Ramos (cell line): Measurements from ENCODE around the gene TEX14.

Source experiments
- in situ Hi-C: fragments of 300-500 bp; cut with MboI; formaldehyde crosslinking; loops from one replicate; pipeline ENCODE4 v1.14.3; 2022; ENCODE audit warnings: low sequenced_read_pairs; ENCODE audit not compliant: unreplicated experiment

The TEX14 gene

DNA sequence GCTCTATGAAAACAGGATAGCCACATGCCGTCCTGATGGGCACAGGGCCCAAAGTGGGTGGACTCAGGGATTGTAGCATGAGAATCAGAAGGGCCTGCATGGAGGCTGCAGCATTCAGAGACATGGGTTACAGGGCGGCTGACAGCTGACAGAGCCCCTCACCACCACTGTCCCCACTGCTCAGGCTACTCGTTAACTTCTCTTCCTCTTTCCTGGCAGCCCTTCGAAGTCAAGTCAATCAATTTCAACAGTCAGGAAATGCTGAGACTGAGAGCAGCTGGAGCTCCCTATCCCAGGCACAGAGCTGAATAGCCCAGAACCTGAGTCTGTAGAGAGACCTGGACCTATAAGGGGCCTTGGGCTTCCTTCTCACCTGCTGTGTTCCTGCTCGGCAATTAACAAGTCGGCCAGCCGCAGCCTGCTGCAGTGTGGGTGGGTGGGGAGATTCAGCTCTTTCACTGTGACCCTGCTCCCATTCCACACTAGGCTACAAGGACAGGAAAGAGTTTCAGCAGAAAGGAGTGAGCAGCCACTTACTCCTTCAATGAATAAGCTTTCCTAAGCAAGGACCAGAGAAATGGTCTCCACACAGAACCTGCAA lies 76.9 kb downstream of the TEX14 start:
- in situ Hi-C loops, result no loop called here

GRCh38 chr17:58611331-58611730 lies 80.5 kb downstream of the TEX14 start:
- in situ Hi-C loops, result no loop called here

DNA sequence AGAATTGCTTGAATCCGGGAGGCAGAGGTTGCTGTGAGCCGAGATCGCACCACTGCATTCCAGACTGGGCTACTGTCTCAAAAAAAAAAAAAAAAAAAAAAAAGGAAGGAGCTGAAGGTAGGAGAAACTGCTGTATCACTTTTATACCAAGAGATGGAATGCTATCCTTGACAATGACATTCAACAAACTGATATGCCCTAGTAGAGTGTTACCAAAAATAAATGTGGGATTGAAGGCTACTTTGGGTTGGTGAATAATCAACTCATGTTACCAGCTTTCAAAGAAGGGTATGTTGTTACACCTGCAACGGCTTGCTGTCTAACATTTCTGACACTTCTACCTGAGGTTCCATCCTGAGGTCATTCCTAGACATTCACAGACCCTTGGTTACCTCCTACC lies 84.9 kb downstream of the TEX14 start:
- in situ Hi-C loops, result no loop called here

GRCh38 chr17:58605986-58606385 lies 85.9 kb downstream of the TEX14 start:
- in situ Hi-C loops, result no loop called here

- in situ Hi-C loops, result no loop called here
Observed at GRCh38 chr17:58605470-58605869, 86.4 kb downstream of the TEX14 start.

DNA sequence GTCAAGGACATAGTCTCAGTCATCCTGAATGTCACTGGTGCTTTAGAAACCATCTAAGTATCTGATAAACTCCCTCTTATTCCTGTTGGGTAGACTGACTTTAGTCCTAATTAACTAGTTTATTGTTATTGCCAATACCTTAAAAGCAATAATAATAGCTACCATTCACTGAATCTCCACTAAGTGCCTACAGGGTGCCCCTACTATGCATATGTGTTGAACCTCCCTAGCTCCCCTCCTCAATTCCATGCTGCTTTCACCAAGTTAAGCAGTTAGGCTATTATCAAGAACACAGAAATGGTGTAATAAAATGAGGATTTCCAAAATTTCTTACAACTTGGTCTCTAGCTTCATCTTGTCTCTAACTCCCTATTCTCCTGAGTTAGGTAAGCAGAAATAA lies 89.9 kb downstream of the TEX14 start:
- in situ Hi-C loops, result no loop called here

GRCh38 chr17:58597371-58597770 lies 94.5 kb downstream of the TEX14 start:
- in situ Hi-C loops, result loop anchor here (25.0 kb wide), 1 partner anchor 415 kb away; no protein-coding TSS in a partner anchor

DNA sequence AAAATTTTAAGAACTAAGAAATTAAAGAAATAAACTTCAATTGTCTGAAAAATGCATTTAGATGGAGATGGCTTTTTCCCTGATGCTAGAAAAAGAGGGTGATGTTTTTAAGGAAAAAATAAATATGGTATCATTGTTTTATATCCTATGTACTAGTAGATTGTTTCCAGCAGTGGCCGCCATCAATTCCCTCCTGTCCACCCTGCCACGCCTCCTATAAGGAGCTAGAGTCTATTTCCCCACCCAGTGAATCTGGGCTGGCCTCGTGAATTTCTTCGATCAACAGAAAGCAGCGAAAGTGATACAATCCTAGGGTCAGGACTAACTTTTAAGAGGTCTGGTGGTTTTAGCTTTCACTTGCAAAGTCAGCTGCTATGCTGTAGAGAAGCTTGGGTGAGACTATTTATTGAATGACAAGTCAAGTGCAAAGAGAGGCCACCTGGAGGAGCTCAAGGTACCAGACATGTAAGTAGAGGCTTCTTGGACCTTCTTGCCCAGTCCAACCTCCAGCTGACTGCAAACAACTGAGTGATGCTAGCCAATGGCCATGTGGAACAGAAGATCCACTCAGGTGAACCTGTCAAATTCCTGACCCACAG lies 96.6 kb downstream of the TEX14 start:
- in situ Hi-C loops, result loop anchor here (25.0 kb wide), 1 partner anchor 417 kb away; no protein-coding TSS in a partner anchor

- in situ Hi-C loops, result loop anchor here (25.0 kb wide), 1 partner anchor 419 kb away; no protein-coding TSS in a partner anchor
Observed at GRCh38 chr17:58593123-58593522, 98.7 kb downstream of the TEX14 start.

- in situ Hi-C loops, result loop anchor here (25.0 kb wide), 1 partner anchor 421 kb away; no protein-coding TSS in a partner anchor
Observed at GRCh38 chr17:58591455-58591854, 100.4 kb downstream of the TEX14 start.

GRCh38 chr17:58590377-58590776 lies 101.5 kb downstream of the TEX14 start:
- in situ Hi-C loops, result loop anchor here (25.0 kb wide), 1 partner anchor 422 kb away; no protein-coding TSS in a partner anchor

DNA sequence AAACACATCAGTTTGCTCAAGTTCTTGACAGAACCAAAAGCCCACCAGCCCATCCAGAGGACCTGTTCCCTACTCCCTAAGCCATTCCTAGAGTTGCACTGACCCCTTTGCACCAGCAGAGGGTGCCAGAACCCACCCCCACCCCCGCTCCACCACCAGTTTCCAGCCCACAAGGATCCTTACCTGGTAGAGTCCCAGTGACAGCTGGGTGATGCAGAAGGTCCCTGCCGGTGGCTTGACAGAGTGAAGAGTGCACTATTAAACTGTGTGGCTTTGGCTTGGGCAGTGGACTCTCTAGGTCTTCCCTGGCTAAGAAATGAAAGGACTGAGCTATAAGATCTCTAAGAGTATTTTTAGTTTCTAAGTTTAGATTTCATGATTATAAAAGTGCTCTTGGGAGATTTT lies 104.1 kb downstream of the TEX14 start:
- in situ Hi-C loops, result loop anchor here (25.0 kb wide), 1 partner anchor 425 kb away; no protein-coding TSS in a partner anchor

DNA sequence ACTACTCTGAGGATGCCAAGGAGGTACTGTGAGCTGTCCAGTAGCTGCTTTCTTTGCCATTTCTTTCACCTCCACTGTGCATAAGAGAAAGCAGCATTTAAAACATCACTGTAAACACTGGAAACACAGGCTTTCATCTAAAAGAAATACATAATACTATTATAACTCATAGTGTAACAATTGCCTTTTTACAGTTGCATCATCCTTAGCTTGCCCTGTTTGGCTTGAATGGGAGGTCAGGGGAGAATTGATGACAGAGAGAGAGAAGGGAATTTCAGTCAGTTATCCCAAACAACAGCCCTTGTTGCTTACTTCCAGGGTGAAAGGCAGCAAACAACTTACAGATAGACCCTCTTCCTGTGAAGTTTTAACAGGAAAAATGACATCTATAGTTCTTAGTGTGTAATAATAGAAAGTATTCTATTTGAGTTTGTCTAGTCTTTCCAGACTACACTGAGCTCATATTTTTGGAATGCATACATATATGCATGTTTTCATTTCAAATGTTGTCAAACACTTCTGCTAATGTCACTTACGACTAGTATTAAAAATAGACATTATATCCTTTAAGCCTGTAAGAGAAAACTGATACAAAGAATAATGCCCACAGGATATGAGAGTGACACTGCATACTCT lies 105.7 kb downstream of the TEX14 start:
- in situ Hi-C loops, result loop anchor here (25.0 kb wide), 1 partner anchor 426 kb away; no protein-coding TSS in a partner anchor

- in situ Hi-C loops, result loop anchor here (25.0 kb wide), 1 partner anchor 427 kb away; no protein-coding TSS in a partner anchor
Observed at GRCh38 chr17:58585554-58585953, 106.3 kb downstream of the TEX14 start.

- in situ Hi-C loops, result loop anchor here (25.0 kb wide), 1 partner anchor 429 kb away; no protein-coding TSS in a partner anchor
Observed at GRCh38 chr17:58583486-58583885, 108.4 kb downstream of the TEX14 start.

DNA sequence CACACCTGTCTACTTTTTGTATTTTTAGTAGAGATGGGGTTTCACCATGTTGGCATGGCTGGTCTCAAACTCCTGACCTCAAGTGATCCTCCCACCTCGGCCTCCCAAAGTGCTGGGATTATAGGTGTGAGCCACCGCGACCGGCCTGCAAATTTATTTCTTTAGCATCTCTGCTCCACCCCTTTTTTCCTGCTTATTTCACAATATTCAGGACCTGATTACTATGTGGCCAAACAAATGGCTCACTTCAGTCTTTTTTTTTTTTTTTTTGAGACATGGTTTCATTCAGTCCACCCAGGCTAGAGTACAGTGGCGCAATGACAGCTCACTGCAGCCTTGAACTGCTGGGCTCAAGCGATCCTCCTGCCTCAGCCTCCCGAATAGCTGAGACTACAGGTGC lies 109.1 kb downstream of the TEX14 start:
- in situ Hi-C loops, result loop anchor here (25.0 kb wide), 1 partner anchor 430 kb away; no protein-coding TSS in a partner anchor

DNA sequence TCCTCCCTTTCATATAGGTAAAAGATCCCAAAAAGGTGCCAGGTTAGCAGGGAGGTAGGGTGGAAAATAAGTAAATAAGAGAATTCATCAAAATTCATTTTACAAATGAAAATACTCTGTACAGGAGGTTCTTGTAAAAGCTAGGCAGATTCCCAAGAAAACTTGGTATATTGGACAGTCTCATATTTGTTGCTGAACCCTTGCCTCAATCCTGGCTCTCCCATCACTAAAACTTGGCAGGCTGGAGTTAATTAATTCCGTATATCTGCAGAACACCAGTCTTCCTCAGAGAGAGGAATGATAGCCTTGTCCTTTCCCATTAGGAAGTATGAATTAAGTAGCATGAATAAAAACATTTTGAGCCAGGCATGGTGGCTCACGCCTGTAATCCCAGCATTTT lies 111.2 kb downstream of the TEX14 start:
- in situ Hi-C loops, result loop anchor here (25.0 kb wide), 1 partner anchor 432 kb away; no protein-coding TSS in a partner anchor

DNA sequence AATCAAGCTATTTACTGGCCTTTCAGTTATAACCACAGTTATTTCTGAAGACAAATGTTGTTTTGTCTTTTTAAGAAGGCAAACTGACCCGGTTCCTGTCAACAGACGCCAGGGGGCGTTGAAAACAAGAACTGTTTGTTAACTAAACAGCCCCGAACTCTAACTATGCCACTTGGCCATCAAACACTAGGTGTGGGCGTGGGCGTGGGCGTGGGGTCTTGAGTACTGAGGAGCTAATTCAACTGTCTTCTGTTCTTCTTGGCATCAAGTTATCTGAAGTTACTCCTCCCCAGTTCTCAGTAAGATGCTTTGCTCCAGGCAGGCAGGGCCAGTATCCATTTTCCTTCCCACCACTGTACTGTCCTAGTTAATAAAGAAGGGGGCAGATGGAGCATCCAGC lies 114.1 kb downstream of the TEX14 start:
- in situ Hi-C loops, result loop anchor here (25.0 kb wide), 1 partner anchor 435 kb away; no protein-coding TSS in a partner anchor

DNA sequence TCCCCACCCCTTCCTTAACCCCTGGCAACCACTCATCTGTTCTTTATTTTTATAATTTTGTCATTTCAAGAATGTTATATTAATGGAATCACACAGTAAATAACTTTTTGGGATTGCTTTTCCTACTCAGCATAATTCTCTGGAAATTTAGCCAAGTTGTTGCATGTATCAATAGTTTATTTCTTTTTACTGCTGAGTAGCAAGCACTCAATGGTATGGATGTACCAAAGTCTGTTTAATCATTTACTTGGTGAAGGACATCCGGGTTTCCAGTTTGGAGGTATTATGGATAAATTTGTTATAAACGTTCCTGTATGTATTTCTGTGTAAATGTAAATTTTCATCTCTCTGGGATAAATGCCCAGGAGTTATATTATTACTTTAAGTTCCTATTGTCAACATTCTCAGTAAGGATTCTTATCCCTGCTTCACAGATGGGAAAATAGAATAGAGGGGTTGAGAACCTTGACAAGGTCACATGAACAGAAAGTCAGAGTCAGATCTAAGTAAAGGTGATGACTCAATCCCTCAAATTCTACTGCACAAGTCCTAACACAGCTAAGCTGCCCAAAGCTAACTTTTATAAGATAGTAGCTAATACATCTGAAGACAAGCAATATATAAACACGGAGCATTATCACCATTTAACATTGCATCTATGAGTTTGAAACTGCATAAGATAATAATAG lies 115.0 kb downstream of the TEX14 start:
- in situ Hi-C loops, result loop anchor here (25.0 kb wide), 1 partner anchor 435 kb away; no protein-coding TSS in a partner anchor

DNA sequence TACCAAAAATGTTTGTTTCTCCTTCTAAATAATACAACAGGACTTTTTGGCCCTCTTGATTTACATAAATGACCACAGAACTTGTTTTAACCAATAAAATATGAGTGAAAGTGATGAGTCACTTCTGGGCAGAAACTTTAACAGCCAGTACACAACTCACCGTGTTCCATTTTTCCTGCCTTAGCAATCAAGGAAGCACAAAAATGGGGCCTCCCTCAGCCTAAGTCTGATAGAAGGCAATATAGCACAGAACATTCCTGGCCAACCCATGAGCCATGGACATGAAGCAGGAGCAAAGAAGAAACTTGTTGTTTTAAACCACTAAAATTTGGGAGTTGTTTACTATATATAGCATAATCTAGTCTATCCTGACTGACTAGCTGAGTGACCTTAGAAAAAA lies 116.3 kb downstream of the TEX14 start:
- in situ Hi-C loops, result loop anchor here (25.0 kb wide), 1 partner anchor 437 kb away; no protein-coding TSS in a partner anchor
